ENCODE measurements around the gene TMEM243. TPM values are rescaled to one million over a fixed set of nuclear protein-coding genes. Genes with fewer than 3 reads are reported as not detected.

Gene TMEM243
- total RNA-seq, 4 donors from 2014 or later: 14.1 to 120 (median 44.4) TPM

DNA sequence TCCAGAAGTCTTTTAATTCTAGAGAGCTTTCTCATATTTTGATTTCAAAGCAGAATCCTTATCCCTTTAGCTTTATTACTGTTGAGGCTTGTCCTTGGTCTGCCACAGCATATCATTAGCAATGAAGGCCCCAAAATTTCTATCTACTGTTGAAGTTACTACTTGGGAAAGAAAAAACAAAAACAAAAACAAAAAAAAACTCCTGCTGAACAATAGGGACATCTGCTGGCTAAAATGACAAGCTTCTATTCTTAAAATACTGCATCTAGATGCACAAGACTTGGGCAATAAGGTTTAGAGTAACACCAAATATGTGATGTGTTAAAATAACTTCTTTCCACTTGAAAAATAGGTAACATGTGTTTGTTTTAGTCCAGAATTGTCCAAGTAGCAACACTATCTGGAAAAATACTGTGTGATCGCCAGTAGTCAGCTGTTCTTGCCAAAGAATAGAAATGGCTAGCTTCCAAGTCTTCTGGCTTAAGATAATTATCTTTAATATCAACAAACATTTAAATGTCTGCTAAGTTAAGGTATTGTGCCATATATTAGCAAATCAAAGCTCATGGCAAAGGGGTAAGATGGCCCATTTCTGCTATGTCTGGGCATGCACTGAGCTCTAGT lies 71.1 kb downstream of the TMEM243 start:
- no peak for TF ChIP-seq POLR2A (IDR thresholded peaks at IDR 0.05)
- TF ChIP-seq, protein P1, sequence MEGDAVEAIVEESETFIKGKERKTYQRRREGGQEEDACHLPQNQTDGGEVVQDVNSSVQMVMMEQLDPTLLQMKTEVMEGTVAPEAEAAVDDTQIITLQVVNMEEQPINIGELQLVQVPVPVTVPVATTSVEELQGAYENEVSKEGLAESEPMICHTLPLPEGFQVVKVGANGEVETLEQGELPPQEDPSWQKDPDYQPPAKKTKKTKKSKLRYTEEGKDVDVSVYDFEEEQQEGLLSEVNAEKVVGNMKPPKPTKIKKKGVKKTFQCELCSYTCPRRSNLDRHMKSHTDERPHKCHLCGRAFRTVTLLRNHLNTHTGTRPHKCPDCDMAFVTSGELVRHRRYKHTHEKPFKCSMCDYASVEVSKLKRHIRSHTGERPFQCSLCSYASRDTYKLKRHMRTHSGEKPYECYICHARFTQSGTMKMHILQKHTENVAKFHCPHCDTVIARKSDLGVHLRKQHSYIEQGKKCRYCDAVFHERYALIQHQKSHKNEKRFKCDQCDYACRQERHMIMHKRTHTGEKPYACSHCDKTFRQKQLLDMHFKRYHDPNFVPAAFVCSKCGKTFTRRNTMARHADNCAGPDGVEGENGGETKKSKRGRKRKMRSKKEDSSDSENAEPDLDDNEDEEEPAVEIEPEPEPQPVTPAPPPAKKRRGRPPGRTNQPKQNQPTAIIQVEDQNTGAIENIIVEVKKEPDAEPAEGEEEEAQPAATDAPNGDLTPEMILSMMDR (IDR thresholded peaks at IDR 0.05): peak; percentile 35 to 46 (median 39)
- no peaks in the 10 kb centered on the region for H3K9me3 ChIP-seq

DNA sequence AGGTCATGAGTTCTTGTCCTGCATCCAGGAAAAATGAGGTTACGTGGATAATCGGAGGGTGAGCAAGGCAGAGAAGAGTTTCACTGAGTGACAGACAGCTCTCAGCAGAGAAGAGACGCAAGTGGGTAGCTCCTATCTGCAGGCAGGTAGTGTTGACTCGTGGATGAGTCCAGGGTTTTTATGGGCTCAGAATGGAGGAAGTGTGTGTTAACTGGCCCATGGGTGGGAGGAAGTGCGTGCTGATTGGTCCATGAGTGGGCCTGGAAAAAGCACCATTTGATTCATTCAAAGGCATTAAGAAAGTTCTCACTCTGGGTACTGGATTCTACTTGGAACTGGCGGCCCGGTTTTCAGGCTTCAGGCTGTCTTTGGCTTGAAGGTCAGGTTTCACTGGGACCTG lies 72.0 kb downstream of the TMEM243 start:
- Histone ChIP-seq H3K36me3 (no peaks in the 10 kb centered on the region), H3K9me3 (no peaks in the 10 kb centered on the region), H3K27ac (no peak overlapping the region), H3K27me3 (no peaks in the 10 kb centered on the region), H3K4me3 (no peak overlapping the region), H3K4me1 (no peaks in the 10 kb centered on the region)
- DNase-seq: no peak
- TF ChIP-seq, protein P1 (IDR thresholded peaks at IDR 0.05): no peak
- no peak for TF ChIP-seq POLR2A (IDR thresholded peaks at IDR 0.05)
- intact Hi-C loops (cut with DNase I; ENCODE audit: low total_unique reads): no loop called here

More for the DNA sequence above, 71.1 kb downstream of the TMEM243 start:
- intact Hi-C loops (cut with DNase I; ENCODE audit: low total_unique reads): no loop called here
- Histone ChIP-seq H3K36me3 (no peaks in the 10 kb centered on the region), H3K27me3 (no peaks in the 10 kb centered on the region), H3K4me3 (no peak overlapping the region), H3K27ac (no peak overlapping the region), H3K4me1 (no peaks in the 10 kb centered on the region)
- DNase-seq: no peak

DNA sequence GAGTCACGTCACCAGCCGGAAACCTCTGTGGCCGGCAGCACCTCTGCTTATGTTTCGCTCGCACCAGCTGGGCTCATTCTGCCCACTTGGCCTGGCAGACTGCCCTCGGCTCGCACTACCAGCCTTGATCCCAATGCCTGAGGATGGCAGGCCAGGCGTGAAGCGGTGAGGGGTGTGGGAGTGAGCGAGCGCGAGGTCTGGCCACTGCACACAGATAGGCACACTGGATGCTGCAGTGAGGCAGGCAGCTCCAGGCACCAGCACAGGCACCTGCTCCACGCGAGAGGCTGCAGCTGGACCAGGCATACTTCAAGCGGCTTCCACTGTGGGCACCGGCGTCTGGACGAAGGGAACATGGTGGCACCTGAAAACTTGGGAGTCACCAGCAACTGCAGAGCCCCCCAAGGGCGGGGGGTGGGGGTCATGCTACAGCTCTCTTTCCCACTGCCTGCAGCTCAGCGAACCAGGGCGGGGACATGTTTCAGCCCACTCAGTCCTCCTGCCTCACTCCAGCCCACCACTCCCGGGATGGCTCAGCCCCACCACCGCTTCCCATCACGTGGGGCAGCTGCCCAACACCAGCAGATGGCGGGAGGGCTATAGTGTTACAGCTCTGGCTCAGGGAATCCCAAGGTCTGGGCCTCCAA lies 72.7 kb downstream of the TMEM243 start:
- no peaks in the 10 kb centered on the region for H3K36me3 ChIP-seq
- H3K27ac ChIP-seq: no peak overlapping the region
- no peak overlapping the region for H3K4me3 ChIP-seq
- intact Hi-C loops (cut with DNase I; ENCODE audit: low total_unique reads): no loop called here
- TF ChIP-seq, protein P1 (IDR thresholded peaks at IDR 0.05): no peak
- TF ChIP-seq POLR2A (IDR thresholded peaks at IDR 0.05): no peak
- no peaks in the 10 kb centered on the region for H3K4me1 ChIP-seq
- no peak for DNase-seq
- H3K9me3 ChIP-seq: no peaks in the 10 kb centered on the region
- H3K27me3 ChIP-seq: no peaks in the 10 kb centered on the region

Small RNAs within 50 kb of the gene (small RNA-seq; reads per million reads assigned to genes)
- not detected for gene RF00019
- not detected for gene RF02271

Other genes with a start within 250 kb of the TMEM243 start
- 10 to 100 TPM in 2 of 4 donors, 1 to 10 TPM in 2; 6.7 to 16.2 (median 12.7) TPM for gene ELAPOR2, start 160.1 kb downstream of the TMEM243 start, total RNA-seq
- gene DMTF1, start 67.3 kb downstream of the TMEM243 start, total RNA-seq: 100 to 1,000 TPM in 3 of 4 donors, 10 to 100 TPM in 1; 36.2 to 193 (median 138) TPM
- 10 to 100 TPM in 2 of 4 donors, 1 to 10 TPM in 2; 4.1 to 43.0 (median 14.0) TPM for gene CROT, start 125.9 kb upstream of the TMEM243 start, total RNA-seq

Data from uterus (tissue), 4 donors.